Effector memory CD4-positive, alpha-beta T cell (primary cell): ENCODE data around the gene DONSON.
"Not testable (repeated sequence)": the region's sequence is repeated elsewhere in the genome, so short reads cannot be mapped to it uniquely, and the experiment has no call there.

ENCODE experiments used
- DNase-seq, 3 donors: peaks; one replicate each; pipeline ENCODE4 v3.0.0-alpha.2; 2020
- H3K27ac ChIP-seq: 2 replicates; pipeline ENCODE4 v1.7.0; 2013; ENCODE audit warnings: mild to moderate bottlenecking, low read length, moderate library complexity; ENCODE audit not compliant: insufficient read depth, poor library complexity, severe bottlenecking
- H3K27me3 ChIP-seq: replicated peaks from 2 replicates; pipeline ENCODE4 v1.7.0; 2013; ENCODE audit warnings: mild to moderate bottlenecking, low read length; ENCODE audit not compliant: insufficient read depth, control insufficient read depth, poor library complexity, severe bottlenecking
- H3K36me3 ChIP-seq: 2 replicates; pipeline ENCODE4 v1.7.0; 2013; ENCODE audit warnings: mild to moderate bottlenecking, low read length, moderate library complexity; ENCODE audit not compliant: control insufficient read depth, insufficient read depth
- H3K4me1 ChIP-seq: 2 replicates; pipeline ENCODE4 v1.7.0; 2013; ENCODE audit warnings: low read length, mild to moderate bottlenecking; ENCODE audit not compliant: control insufficient read depth, insufficient read depth, poor library complexity, severe bottlenecking
- H3K4me3 ChIP-seq: 2 replicates; pipeline ENCODE4 v1.7.0; 2013; ENCODE audit warnings: low read length, low read depth, mild to moderate bottlenecking; ENCODE audit not compliant: insufficient read depth, poor library complexity, severe bottlenecking
- H3K9me3 ChIP-seq: 2 replicates; pipeline ENCODE4 v1.7.0; 2013; ENCODE audit warnings: mild to moderate bottlenecking, low read length, moderate library complexity; ENCODE audit not compliant: control insufficient read depth
- total RNA-seq, 3 donors: gene quantifications; one replicate each; lab custom pipeline; 2026; lab: John Stamatoyannopoulos, UW

DONSON gene, protein sequence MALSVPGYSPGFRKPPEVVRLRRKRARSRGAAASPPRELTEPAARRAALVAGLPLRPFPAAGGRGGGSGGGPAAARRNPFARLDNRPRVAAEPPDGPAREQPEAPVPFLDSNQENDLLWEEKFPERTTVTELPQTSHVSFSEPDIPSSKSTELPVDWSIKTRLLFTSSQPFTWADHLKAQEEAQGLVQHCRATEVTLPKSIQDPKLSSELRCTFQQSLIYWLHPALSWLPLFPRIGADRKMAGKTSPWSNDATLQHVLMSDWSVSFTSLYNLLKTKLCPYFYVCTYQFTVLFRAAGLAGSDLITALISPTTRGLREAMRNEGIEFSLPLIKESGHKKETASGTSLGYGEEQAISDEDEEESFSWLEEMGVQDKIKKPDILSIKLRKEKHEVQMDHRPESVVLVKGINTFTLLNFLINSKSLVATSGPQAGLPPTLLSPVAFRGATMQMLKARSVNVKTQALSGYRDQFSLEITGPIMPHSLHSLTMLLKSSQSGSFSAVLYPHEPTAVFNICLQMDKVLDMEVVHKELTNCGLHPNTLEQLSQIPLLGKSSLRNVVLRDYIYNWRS
- 9.3 to 11.6 (median 9.7) reads per million in 3 donors for total RNA-seq

DNA sequence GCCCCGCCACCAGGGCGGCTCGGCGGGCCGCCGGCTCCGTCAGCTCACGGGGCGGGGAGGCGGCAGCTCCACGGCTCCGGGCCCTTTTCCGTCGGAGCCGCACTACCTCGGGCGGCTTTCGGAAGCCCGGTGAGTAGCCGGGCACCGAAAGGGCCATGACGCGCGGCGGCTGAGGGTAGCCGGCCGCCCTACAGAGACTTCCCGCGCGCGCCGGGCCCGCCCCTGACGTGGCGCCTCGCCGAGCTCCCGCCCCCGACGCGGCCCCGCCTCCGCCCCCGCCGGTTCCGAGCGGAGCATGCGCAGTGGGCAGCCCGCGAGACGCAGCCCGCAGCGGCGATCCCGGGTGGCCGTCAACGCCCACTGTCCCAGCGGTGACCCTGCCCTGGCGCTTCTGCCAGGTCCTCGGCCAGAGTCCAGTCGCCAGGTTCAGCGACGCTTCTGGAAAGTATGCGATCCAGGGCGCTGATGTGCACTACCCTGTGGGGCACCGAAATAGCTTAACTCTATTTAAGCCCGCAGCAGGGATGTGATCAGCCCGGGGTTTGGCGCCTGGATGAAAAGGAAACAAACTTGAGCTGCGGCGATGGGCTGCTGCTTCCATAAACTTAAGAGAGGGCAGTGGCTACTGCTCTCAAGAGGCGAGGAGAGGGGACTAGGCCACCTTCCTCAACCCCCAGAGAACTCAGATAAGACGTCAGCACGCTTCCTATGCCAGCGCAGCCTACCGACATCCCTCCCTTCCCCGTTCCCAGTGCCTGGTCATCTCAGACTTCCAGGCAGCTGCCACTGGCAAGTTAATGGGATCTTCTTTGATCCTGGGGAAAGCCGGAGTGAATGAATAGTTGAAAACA is at the start of gene DONSON:
Gene DONSON (minus strand): TSS at position 200 of the 851 bp plus-strand sequence. CDS start 43 bp downstream, at position 157.
- Histone ChIP-seq H3K4me1 (peaks cover 9% of the 10 kb centered on the region), H3K36me3 (no peaks in the 10 kb centered on the region), H3K27me3 (no peaks in the 10 kb centered on the region), H3K4me3 (peak within 1 kb of the TSS; percentile 100), H3K9me3 (no peaks in the 10 kb centered on the region), H3K27ac (peak within 1 kb of the TSS; percentile 72)
- peak; percentile 79 to 83 (median 80) for DNase-seq

DNA sequence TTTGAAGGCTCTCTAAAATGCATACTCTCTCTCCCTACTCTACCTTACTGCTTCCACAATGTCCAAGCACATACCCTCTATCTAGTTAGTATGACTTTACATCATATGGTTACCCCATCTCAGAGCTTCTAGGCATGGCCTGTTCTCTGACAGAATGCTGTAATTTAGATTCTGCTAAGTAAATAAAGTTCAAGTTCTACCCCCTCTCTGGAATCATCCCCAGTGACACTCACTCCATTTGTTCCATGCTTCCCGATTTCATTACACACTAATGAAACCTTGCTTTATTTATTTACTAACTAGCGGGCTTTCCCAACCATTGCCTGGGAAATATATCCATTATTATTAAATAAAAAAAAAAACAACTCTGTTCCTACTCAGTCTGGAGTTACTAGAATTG is 45.8 kb upstream of the DONSON start:
- Histone ChIP-seq H3K4me1 (peaks cover 4% of the 10 kb centered on the region), H3K27ac (no peak overlapping the region), H3K4me3 (no peak overlapping the region), H3K9me3 (no peaks in the 10 kb centered on the region), H3K36me3 (peaks cover 6% of the 10 kb centered on the region), H3K27me3 (no peaks in the 10 kb centered on the region)
- no peak for DNase-seq

DNA sequence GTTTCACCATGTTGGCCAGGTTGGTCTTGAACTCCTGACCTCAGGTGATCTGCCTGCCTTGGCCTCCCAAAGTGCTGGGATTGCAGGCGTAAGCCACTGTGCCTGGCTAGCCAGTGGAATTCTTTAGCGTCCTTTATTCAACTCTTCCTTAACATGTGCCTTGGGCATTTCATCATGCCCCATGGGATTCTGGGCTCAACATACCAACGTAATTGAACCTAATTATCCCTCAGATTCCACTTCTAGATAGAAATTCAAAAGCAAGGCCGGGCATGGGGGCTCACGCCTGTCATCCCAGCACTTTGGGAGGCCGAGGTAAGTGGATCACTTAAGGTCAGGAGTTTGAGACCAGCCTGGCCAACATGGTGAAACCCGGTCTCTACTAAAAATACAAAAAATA is 37.7 kb upstream of the DONSON start:
- not testable (repeated sequence) for H3K27ac ChIP-seq, H3K9me3 ChIP-seq, DNase-seq, H3K36me3 ChIP-seq, H3K4me1 ChIP-seq, H3K27me3 ChIP-seq, H3K4me3 ChIP-seq

DNA sequence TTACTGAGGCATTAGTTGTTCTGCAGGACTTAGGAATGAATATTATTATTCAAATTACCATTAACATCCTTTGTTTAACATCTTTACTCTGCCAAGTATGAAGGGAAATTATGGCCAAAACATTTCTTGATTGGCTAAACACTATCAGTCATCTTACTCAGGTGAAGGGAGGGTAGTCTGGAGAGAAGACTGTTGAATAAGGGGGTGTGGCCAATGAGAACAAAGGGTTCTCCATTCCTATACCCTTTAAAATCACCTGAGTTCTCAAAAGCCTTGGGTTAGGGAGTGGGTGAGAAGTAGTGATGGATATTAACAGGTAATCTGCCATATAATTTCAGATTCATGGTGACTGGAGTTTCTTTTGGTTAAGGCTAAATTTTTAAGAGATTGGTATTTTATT is 33.8 kb upstream of the DONSON start:
- H3K9me3 ChIP-seq: no peaks in the 10 kb centered on the region
- no peaks in the 10 kb centered on the region for H3K27me3 ChIP-seq
- DNase-seq: no peak
- H3K27ac ChIP-seq: no peak overlapping the region
- H3K4me3 ChIP-seq: no peak overlapping the region
- H3K4me1 ChIP-seq: peaks cover 2% of the 10 kb centered on the region
- H3K36me3 ChIP-seq: peaks cover 7% of the 10 kb centered on the region

DNA sequence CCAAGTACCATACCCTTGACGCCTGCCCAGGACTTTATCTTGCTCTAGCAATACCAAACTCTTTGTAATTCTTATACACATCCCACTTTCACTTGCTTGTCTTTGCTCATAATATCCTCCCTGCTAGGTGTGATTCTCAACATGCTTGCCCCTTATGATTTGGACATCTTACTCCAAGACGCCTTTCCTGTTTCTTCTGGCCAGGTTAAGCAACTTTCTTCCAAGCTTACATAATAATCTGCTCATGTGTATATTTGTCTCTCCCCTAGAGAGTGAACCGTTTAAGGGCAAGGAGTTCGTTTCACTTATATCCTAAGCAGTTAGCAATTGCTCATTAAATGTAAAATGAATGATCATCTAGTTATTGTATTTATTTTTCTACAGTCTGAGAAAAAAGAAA is 31.2 kb upstream of the DONSON start:
- Histone ChIP-seq H3K27ac (no peak overlapping the region), H3K27me3 (no peaks in the 10 kb centered on the region), H3K4me3 (no peak overlapping the region), H3K4me1 (no peaks in the 10 kb centered on the region), H3K9me3 (no peaks in the 10 kb centered on the region), H3K36me3 (peaks cover 7% of the 10 kb centered on the region)
- DNase-seq: no peak

DNA sequence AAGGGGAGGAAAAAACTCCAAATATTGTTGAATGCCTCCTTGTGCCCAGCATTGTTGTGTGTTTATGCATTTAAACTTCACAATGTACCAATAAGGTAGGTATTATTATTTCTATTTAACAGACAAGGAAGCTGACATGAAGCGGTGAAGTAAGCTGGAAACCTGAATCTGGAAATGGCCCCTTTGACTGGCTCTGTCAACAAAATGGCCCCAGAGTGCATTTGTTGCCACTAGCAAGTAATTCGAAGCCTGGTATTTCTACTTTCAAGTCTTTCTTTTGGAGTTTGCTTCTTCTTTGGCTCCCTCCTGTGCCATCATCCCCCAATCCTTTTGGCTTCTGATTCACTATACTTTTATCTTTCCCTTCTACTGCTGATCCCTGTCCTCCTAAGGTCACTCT is 29.9 kb upstream of the DONSON start:
- Histone ChIP-seq H3K27ac (no peak overlapping the region), H3K4me1 (no peaks in the 10 kb centered on the region), H3K36me3 (peaks cover 9% of the 10 kb centered on the region), H3K27me3 (no peaks in the 10 kb centered on the region), H3K4me3 (no peak overlapping the region), H3K9me3 (no peaks in the 10 kb centered on the region)
- no peak for DNase-seq

DNA sequence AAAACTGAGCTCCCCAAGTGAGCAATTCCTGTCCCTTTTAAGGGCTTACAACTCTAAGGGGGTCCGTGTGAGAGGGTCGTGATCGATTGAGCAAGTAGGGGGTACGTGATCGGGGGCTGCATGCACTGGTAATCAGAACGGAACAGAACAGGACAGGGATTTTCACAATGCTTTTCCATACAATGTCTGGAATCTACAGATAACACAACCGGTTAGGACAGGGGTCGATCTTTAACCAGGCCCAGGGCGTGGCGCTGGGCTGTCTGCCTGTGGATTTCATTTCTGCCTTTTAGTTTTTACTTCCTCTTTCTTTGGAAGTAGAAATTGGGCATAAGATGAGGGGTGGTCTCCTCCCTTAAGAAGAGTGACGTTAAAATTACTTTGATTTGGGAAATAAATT is 29.1 kb upstream of the DONSON start:
- not testable (repeated sequence) for H3K27me3 ChIP-seq, H3K27ac ChIP-seq, H3K4me3 ChIP-seq, H3K4me1 ChIP-seq, H3K9me3 ChIP-seq, DNase-seq
- peaks cover 11% of the 10 kb centered on the region for H3K36me3 ChIP-seq

DNA sequence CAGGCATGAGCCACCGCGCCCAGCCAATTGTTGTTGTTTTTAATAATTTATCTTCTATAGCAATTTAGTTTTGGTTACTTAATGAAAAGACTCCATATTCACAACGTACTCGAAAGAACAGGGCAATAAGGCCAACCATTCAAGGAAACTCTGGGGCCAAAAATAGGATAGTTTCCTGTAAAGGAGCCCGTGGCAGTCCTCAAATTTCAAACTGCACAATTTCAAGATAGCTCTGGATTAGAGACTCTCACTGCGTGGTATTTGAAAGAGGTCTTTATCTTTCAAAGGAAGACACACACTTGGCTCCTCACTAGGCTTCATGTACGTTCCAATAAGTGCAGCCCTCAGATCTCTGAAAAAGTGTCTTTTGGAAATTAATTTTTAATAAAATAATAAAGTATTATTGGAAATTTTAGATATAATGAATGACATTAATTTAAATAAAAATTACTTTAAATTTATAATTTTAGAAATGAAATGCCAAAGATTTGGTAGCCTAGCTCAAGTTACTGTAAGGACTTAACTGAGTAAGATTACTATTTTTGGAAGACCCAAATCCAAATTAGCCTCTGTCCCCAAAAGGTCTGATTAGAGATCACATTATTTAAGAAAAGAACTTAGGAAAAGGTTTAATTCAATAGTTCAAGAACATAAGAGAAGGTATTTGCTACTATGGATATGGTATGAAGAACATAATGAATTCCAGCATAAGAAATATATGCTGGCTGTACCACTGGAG is 22.7 kb upstream of the DONSON start:
- no peaks in the 10 kb centered on the region for H3K9me3 ChIP-seq
- no peak overlapping the region for H3K27ac ChIP-seq
- H3K36me3 ChIP-seq: peaks cover 17% of the 10 kb centered on the region
- H3K4me1 ChIP-seq: no peaks in the 10 kb centered on the region
- H3K27me3 ChIP-seq: no peaks in the 10 kb centered on the region
- DNase-seq: no peak
- H3K4me3 ChIP-seq: no peak overlapping the region

DNA sequence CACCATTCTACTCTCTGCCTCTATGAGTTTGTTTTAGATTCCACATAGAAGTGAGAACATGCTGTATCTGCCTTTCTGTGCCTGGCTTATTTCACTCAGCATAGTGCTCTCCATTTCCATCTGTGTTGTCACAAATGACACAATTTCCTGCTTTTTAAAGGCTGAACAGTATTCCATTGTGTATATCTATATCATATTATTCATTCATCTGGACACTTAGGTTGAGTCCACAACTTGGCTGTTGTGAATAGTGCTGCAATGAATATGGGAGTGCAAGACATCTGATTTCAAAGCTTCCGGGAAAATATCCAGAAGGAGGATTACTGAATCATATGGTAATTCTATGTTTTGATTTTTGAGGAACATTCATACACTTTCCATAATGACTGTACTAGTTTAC is 20.1 kb upstream of the DONSON start:
- Histone ChIP-seq H3K9me3 (no peaks in the 10 kb centered on the region), H3K36me3 (peaks cover 18% of the 10 kb centered on the region), H3K27me3 (no peaks in the 10 kb centered on the region), H3K4me1 (no peaks in the 10 kb centered on the region), H3K27ac (no peak overlapping the region), H3K4me3 (no peak overlapping the region)
- no peak for DNase-seq
